Activated CD8-positive, alpha-beta memory T cell treated with anti-CD3 and anti-CD28 coated beads, Interleukin-2, amount 50 U/mL, for 1 hour (primary cell): ENCODE measurements around the gene LANCL2.
"Not testable (repeated sequence)": the region's sequence is repeated elsewhere in the genome, so short reads cannot be mapped to it uniquely, and the experiment has no call there.

ENCODE experiments used
- DNase-seq: peaks from one replicate; pipeline ENCODE4 v3.0.0-alpha.2; 2020; ENCODE audit errors: extremely low read depth

LANCL2 gene

GRCh38 chr7:55365205-55365674, at the start of gene LANCL2:
TSS of gene LANCL2 (plus strand) at chr7:55365337. CDS start at chr7:55366026, 689 bp downstream.
- no peak for DNase-seq

GRCh38 chr7:55325371-55325792, 39.8 kb upstream of the LANCL2 start:
- DNase-seq: no peak

- DNase-seq: no peak
These were observed 38.9 kb upstream of the LANCL2 start for GRCh38 chr7:55326081-55326835.

- no peak for DNase-seq
These were observed 38.1 kb upstream of the LANCL2 start for GRCh38 chr7:55326945-55327626.

- no peak for DNase-seq
These were observed 30.0 kb upstream of the LANCL2 start for GRCh38 chr7:55335151-55335550.

- DNase-seq: no peak
These were observed 29.4 kb upstream of the LANCL2 start for GRCh38 chr7:55335786-55336185.

- DNase-seq: no peak
These were observed 28.6 kb upstream of the LANCL2 start for GRCh38 chr7:55336540-55336939.

- DNase-seq: no peak
These were observed 25.8 kb upstream of the LANCL2 start for GRCh38 chr7:55339033-55340000.

- DNase-seq: no peak
These were observed 22.8 kb upstream of the LANCL2 start for GRCh38 chr7:55342216-55342871.

GRCh38 chr7:55343002-55343781, 21.9 kb upstream of the LANCL2 start:
- no peak for DNase-seq

GRCh38 chr7:55343860-55344606, 21.1 kb upstream of the LANCL2 start:
- no peak for DNase-seq

GRCh38 chr7:55344840-55345239, 20.3 kb upstream of the LANCL2 start:
- no peak for DNase-seq

GRCh38 chr7:55345292-55345691, 19.8 kb upstream of the LANCL2 start:
- DNase-seq: no peak

- DNase-seq: no peak
These were observed 16.6 kb upstream of the LANCL2 start for GRCh38 chr7:55348502-55348901.

GRCh38 chr7:55349121-55349520, 16.0 kb upstream of the LANCL2 start:
- DNase-seq: no peak

GRCh38 chr7:55350281-55350680, 14.9 kb upstream of the LANCL2 start:
- no peak for DNase-seq

- no peak for DNase-seq
These were observed 13.9 kb upstream of the LANCL2 start for GRCh38 chr7:55351263-55351662.

- DNase-seq: not testable (repeated sequence)
These were observed 12.2 kb upstream of the LANCL2 start for GRCh38 chr7:55352947-55353273.

GRCh38 chr7:55360486-55360885, 4.7 kb upstream of the LANCL2 start:
- DNase-seq: no peak

GRCh38 chr7:55361560-55361959, 3.6 kb upstream of the LANCL2 start:
- no peak for DNase-seq
